Activated CD8-positive, alpha-beta memory T cell treated with anti-CD3 and anti-CD28 coated beads for 4 hours (primary cell): ENCODE data around the gene SLC9A8.
"Not testable (repeated sequence)": the region's sequence is repeated elsewhere in the genome, so short reads cannot be mapped to it uniquely, and the experiment has no call there.

ENCODE experiments used
- DNase-seq, 2 donors: peaks; one replicate each; pipeline ENCODE4 v3.0.0-alpha.2; 2020; ENCODE audit warnings: low read depth in 2 of 2

SLC9A8 gene, protein sequence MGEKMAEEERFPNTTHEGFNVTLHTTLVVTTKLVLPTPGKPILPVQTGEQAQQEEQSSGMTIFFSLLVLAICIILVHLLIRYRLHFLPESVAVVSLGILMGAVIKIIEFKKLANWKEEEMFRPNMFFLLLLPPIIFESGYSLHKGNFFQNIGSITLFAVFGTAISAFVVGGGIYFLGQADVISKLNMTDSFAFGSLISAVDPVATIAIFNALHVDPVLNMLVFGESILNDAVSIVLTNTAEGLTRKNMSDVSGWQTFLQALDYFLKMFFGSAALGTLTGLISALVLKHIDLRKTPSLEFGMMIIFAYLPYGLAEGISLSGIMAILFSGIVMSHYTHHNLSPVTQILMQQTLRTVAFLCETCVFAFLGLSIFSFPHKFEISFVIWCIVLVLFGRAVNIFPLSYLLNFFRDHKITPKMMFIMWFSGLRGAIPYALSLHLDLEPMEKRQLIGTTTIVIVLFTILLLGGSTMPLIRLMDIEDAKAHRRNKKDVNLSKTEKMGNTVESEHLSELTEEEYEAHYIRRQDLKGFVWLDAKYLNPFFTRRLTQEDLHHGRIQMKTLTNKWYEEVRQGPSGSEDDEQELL

DNA sequence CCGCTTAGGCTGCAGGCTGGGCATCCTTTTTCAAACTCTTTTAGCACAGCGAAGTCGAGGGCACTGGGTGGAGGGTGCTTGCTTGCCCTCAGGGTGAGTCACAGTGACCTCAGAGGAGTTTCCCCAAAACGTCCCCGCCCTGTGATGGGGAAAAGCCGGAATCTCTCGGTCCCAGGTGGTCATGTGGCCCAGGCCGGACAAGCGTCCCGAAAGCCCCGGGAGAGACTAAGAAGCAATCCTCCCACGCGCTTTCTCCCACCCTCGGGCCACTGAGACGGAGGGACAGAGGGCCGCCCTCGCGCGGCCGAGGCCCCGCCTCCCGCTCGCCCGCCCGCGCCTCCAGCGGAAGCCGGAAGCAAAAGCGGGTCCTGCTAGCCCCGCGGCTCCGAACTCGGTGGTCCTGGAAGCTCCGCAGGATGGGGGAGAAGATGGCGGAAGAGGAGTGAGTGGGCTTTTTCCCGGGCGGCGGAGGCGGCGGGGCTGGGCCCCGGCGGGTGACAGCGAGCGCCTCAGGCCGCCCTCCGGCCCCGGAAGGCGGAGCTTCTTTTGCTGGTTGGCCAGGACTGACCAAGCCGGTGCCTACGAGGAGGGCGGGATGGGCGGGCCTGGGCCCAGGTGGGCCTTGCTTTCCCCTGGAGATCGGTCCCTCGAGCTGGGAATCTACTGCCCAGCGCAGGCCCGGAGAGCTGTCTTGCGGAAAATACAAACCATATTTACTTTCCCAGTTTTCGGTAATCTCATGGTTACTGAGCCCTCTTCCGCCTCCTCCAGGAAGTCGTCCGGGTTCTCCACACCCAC is at the start of gene SLC9A8:
Gene SLC9A8, plus strand, starts transcription at position 322 of the 798 bp plus-strand sequence. Its CDS starts 95 bp downstream, at position 417.
- peak; percentile 72 to 78 for DNase-seq

DNA sequence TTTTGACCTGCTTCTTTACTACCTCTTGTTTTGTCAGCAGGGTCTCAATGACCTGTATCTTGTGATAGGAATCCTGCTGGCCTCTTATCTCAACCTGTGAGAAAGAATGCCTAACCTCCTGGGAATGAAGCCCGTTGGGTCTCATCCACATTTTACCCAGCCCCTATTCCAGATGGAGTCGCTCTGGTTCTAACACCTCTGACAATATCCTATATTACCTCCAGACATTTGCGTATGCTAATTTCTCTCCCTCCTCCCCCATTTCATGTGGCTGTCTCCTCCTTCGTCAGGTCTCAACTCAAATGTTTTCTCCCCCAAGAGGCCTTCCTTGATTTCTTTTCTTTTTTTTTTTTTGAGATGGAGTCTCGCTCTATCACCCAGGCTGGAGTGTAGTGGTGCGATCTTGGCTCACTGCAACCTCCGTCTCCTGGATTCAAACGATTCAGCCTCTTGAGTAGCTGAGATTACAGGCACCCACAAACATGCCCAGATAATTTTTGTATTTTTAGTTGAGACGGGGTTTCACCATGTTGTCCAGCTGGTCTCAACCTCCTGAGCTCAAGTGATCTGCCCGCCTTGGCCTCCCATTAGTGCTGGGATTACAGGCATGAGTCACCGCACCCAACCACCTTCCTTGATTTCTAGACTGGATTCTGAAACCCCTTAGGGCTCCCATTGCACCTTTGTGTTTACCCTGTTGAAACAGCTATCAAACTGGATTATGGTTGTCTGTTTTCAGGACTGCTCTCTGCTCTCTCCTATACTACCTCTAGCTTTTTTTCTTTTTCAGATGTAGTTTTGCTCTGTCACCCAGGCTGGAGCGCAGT is 49.5 kb upstream of the SLC9A8 start:
- no peak for DNase-seq

DNA sequence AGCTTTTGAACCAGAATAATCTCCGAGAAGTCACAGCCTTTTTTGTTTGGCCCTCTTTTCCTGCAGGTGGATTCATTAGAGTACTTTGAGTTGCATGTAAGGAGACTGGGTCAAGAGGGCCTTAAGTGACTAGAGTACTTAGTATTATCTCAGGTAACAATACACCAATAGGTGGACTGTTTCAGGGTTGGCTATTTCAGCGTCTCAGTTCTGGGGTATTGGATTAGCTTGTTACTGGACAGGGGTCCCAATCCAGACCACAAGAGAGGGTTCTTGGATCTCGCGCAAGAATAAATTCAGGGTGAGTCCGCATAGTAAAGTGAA is 47.3 kb upstream of the SLC9A8 start:
- no peak for DNase-seq

DNA sequence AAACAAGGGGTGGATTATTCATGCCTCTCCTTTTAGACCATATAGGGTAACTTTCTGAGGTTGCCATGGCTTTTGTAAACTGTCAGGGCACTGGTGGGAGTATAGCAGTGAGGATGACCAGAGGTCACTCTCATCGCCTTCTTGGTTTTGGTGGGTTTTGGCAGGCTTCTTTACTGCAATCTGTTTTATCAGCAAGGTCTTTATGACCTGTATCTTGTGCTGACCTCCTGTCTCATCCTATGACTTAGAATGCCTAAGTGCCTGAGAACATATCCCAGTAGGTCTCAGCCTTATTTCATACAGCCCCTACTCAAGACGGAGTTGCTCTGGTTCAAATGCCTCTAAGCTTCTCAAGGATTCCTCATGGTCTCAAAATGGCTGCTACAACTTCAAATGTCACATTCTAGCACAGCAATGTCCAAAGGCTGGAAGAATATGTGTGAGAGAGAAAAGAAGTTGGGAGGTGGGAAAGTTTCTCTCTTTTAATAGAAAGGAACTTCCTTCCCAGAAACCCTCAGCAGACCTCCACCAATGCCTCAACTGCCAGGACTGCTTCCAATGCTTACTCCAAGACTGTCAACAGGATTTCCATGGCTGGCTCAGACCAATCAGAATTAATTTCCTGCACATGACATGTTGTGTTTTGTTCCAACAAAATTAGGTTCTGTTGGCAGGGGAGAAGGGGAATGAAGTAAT is 46.6 kb upstream of the SLC9A8 start:
- no peak for DNase-seq

DNA sequence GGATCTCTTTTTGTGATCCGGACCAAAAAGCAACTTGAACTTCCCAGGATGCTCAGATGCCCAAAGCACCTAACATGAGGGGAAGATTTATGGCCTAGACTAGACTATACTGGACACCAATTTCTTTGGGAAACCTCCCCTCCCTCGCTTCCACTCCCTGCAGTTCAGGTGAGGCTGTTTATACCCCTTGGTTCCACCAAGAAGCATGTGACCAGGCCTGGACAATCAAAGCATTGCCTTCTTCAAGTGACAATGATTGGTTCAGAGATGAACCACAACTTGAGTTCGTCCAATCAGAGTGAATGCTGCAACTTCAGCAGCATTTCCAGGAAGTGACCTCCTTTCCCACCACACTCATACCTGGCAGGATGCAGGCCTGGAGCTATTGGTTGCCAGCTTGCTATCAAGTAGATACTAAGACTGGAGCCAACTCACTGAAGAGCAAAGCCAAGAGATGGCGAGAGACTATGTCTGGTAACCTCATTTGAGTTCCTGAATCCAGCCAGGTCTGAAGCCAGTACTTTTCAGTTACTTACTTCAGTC is 45.6 kb upstream of the SLC9A8 start:
- DNase-seq: no peak

DNA sequence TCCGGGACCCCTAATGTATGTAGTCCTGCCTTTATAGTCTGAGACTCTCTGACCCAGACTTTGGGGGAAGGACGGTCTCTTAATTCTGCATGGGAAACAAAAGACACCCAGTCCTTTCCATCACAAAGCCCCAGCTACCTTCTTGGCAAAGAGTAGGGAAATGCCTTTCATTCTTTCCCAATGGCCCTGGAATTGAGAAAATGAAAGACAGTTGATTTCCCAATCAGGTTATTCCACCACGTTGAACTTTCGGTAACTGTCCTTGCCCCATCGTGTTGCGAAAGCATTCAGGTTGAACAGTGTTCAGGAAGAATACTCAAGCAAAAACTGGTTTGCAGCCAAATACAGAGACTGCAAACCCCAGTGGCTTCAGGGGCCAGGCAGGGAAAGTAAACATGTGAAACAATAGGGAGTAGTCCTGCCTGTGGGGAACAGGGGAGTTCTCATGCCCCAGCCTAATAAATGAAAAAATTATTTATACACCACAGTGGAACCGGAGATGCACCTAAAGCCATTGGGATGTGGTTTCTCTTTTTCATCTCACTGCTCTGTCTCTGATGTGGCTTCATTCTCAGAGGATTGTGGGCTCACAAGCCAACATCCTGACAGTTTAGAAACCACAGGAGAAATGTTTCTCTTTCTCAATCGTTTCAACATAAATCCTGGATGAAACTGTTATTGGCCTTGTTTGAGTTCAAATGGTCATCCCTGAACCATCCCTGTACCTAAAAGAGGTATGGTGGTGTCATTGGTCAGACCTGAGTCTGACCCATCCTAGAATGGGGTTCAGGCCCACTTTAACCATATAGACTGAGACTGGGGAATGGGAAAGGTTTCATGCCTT is 44.2 kb upstream of the SLC9A8 start:
- DNase-seq: no peak

DNA sequence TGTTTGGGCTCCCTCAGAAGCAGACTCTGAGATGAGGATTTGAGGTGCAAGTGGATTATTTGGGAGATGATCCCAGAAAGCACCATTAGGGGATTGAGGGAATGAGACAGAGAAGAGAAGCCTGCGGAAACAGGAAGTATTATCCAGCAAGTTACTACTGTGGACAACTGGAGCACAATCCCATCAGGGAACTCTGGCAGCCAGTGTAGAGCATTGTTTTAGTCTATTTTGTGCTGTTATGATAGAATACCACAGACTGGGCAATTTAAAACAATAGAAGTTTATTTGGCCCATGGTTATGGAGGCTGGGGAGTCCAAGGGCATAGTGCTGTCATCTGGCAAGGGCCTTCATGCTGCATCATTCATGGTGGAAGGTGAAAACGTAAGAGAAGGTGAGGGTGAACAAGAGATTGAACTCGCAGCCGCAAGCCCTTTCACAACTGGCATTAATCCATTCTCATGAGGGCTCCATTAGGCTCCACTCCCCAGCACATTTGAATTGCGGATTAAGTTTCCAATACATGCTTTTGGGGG is 43.5 kb upstream of the SLC9A8 start:
- DNase-seq: no peak

DNA sequence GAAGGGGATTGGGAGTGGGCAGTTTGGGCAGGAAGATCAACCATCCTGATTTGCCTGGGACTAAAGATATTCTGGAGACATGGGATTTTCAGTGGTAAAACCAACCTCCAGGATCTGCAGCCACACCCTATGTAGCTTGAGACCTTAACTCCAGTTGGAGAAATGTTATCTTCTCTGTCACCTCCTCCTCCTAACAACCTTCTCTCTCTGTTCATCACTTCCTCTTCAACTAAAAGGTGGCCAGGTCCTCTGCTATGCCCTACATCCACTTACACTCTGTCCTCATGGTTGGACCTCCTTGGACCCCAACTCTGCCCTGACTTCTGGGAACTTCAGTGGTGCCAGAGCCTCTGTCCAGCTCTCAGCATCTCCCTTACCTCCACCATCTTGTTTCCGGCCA is 42.0 kb upstream of the SLC9A8 start:
- no peak for DNase-seq

DNA sequence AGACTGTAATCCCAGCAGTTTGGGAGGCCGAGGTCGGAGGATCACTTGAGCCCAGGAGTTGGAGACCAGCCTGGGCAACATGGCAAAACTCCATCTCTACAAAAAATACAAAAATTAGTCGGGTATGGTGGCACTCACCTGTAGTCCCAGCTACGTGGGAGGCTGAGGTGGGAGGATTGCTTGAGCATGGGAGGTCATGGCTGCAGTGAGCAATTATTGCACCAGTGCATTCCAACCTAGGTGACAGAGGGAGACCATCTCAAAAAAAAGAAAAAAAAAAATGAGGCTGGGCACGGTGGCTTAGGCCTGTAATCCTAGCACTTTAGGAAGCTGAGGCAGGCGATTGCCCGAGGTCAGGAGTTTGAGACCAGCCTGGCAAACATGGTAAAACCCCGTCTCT is 38.4 kb upstream of the SLC9A8 start:
- DNase-seq: not testable (repeated sequence)

DNA sequence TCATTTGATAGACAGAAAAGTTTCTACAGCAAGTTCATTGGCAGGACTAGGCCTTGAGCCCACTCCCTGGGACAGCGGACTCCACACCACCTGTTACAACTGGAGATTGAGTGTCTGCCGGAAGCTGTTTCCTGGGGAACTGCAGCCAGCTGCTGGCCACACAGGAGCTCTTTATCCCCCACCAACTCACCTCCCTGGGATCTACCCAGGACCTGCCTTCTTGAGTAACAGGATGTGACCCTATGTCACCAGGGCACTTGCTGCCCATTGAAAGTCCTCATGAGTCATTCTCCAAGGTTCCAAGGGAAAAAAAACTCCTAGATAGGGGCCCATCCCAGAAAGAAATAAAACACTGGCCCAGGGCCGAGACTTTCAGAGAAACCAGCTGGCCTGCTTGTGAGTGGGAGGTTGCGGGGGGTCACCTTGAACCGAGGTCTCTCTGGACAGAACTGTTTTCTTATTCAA is 37.4 kb upstream of the SLC9A8 start:
- no peak for DNase-seq

DNA sequence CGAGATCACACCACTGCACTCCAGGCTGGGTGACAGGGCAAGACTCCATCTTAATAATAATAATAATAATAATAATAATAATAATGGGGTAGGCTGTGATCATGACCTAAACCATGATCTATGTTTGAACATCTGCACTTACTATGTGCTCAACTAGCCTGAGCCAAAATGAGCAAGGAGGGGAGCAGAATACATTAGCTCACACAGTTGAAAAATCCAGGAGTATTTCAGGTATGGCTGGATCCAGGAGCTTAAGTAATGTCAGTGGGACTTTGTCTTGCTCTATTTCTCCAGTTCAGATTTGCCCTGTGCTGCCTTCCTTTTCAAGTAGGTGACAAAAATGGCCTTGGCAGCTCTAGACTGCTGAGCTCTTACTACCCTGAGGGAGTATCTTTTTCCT is 32.7 kb upstream of the SLC9A8 start:
- no peak for DNase-seq

DNA sequence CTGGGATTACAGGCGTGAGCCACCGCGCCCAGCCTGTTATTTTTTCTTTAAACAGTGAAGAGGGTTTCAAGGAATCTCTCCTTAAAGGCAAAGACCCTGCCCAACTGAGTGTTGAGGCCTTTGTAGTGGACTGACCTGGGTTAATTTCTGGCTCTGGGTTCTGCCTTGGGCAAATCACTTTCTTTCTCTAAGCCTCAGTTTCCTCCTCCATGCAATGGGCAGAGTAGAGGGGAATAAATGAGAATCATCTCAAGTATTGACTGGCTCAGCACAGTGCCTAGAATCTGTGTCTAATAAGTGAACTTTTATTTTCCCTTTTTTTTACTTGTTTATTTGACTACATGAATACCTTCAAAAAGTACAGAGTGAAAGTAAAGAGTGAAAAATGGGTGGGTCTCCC is 31.0 kb upstream of the SLC9A8 start:
- DNase-seq: no peak

DNA sequence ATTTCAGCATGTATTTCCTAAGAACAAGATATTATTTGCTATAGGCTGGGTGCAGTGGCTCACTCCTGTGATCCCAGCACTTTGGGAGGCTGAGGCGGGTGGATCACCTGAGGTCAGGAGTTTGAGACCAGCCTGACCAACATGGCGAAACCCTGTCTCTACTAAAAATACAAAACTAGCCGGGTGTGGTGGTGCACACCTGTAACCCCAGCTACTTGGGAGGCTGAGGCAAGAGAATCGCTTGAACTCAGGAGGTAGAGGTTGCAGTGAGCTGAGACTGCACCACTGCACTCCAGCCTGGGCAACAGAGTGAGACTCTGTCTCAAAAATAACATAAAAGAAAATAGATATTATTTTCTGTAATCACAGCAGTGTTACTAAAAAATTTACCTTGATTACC is 30.2 kb upstream of the SLC9A8 start:
- not testable (repeated sequence) for DNase-seq

DNA sequence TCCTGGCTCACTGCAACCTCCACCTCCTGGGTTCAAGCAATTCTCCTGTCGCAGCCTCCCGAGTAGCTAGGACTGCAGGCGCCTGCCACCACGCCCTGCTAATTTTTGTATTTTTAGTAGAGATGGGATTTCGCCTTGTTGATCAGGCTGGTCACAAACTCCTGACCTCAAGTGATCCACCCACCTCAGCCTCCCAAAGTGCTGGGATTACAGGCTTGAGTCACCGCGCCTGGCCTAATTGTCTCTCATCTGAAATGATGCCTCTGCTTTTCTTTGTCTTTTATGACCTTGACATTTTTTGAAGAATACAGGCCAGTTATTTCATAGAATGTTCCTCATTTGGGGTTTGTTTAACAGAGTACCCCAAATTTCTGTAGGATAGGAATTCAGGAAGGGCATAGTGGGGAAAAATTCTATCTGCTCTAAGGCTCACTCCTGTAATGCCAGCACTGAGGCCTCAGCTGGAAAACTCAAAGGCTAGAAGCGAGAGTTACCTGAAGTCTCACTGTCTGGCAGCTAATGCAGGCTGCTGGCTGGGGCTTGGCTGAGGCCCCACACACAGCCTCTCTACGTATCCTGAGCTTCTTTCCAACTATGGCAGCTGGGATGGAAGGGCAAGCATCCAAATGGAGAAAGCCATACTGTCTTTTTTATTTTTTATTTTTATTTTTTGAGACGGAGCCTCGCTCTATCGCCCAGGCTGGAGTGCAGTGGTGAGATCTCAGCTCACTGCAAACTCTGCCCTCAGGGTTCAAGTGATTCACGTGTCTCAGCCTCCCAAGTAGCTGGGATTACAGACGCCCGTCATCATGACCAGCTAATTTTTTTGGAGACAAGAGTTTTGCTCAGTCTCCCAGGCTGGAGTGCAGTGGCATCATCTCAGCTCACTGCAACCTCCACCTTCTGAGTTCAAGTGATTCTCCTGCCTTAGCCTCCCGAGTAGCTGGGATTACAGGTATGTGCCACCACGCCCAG is 29.3 kb upstream of the SLC9A8 start:
- DNase-seq: not testable (repeated sequence)

DNA sequence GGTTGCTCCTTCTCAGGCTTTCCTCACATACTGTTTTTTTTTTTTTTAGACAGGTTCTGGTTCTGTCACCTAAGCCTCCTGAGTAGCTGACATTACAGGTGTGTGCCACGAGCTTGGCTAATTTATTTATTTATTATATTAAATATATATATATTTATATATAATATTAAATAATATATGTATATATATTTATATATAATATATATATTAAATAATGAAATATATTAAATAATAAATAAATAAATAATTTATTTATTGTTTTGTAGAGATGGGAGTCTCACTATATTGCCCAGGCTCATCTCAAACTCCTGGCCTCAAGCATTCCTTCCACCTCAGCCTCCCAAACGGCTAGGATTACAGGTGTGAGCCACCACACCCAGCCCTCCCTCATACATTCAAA is 28.3 kb upstream of the SLC9A8 start:
- no peak for DNase-seq

DNA sequence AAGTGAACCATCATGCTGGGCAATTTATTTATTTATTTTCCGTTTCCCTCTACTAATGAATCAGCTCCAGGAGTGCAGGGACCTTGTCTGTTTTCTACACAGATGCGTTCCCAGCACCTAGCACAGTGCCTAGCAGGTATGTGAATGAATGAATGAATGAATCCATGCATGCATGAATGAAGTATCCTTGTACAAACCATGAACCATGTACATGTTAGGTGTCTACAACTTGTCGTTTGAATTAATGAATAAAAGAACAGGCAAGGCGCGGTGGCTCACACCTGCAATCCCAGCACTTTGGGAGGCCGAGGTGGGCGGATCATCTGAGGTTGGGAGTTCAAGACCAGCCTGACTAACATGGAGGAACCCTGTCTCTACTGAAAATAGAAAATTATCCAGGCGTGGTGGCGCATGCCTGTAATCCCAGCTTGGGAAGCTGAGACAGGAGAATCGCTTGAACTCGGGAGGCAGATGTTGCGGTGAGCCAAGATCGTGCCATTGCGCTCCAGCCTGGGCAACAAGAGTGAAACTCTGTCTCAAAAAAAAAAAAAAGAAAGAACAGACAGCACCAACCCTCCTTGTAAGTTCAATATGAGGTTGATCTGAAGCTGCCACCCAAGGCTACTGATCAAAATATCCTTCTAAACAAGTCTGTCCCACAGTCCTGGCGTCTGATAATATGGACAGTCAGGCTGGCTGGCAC is 27.3 kb upstream of the SLC9A8 start:
- no peak for DNase-seq

DNA sequence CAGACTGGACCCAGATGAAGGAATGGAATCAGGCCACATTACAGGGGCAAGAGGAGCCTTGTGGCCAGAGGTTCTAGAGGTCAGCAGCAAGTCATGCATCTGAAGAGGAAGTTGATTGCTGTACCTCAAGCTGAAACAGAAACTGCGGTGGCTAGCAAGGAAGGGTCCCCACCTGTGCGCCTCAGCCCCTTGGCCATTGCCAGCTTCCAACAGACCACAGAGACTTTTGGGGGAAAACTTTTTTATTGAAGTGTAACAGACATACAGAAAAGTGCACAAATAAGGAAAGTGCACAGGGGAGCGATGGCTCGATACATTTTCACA is 26.8 kb upstream of the SLC9A8 start:
- no peak for DNase-seq

DNA sequence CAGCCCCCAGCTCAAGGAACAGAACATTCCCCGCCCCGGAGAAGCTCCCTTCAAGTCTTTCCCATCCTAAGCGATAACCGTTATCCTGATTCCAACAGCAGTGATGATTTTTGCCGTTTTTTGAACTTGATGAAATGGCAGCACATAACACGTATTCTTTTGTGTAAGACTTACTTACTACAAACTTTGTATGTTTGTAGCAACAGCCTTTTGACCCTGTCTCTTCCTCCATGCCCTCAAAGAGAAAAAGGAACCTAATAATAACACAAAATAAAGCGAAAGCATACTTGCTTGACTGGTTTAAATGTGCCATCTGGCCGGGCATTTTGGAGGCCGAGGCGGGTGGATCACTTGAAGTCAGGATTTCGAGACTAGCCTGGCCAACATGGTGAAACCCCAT is 26.4 kb upstream of the SLC9A8 start:
- no peak for DNase-seq
